Measurements from ENCODE around the gene DRAM1. TPM values are rescaled to one million over a fixed set of nuclear protein-coding genes. Genes with fewer than 3 reads are reported as not detected.

Gene DRAM1
- total RNA-seq, 1 donor from 2014 or later = 17.4 TPM

DNA sequence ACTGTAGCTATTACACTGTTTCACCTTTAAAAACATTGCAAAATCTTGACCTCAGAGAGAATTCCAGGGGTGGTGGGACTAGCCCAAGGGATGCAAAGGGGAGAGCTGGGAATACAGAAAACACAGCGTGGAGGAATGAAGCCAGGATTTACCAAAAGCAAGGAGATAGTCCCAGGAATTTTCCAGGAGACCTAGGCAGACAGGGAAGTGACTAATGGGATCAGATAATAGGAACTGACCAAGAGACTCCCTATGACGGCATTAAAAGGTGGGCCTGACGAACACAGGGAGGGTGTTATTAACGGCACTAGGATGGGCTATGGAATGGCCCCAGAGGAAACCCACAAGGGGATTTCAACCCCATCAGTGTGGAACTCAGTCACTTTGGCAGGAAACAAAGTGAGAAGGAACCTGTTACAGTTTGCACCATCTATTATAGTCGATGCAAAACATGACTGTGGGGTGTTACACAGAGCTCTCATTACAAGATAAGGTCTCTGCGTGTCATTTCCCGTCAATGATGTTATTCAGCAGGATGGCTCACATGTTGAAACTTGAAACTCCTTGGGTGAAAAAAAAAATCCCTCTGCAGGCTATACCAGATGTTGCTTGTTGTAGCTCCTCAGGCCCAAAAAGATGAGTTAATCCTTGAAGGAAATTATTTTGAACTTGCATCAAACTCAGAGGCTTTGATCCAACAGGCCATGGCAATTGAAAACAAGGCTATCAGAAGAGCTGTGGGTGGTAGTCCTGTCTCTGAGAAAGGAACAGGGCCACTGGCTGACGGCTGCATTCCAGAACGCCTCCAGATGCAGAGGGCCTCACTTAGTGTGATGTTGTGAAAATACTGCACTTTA is 58.7 kb downstream of the DRAM1 start:
- no peak for DNase-seq (ENCODE audit: low spot score in 2 of 2, unreplicated experiment in 2 of 2)
- Mint-ChIP-seq H3K4me3 (no peak overlapping the region), H3K9me3 (no peaks in the 10 kb centered on the region), H3K36me3 (no peaks in the 10 kb centered on the region), H3K27ac (peak overlapping the region; percentile 23), H3K27me3 (ENCODE audit: low read depth) (peaks cover 4% of the 10 kb centered on the region), H3K4me1 (peaks cover 29% of the 10 kb centered on the region)
- no peak for TF ChIP-seq CTCF (IDR thresholded peaks at IDR 0.05; ENCODE audit: unreplicated experiment)

GRCh38 chr12:101939306-101939705 is 61.9 kb downstream of the DRAM1 start:
- DNase-seq (ENCODE audit: low spot score in 2 of 2, unreplicated experiment in 2 of 2) = no peak
- Mint-ChIP-seq H3K4me3 (no peak overlapping the region), H3K27ac (peak overlapping the region; percentile 84), H3K9me3 (no peaks in the 10 kb centered on the region), H3K27me3 (ENCODE audit: low read depth) (peaks cover 2% of the 10 kb centered on the region), H3K4me1 (peaks cover 33% of the 10 kb centered on the region), H3K36me3 (no peaks in the 10 kb centered on the region)
- no peak for TF ChIP-seq CTCF (IDR thresholded peaks at IDR 0.05; ENCODE audit: unreplicated experiment)

DNA sequence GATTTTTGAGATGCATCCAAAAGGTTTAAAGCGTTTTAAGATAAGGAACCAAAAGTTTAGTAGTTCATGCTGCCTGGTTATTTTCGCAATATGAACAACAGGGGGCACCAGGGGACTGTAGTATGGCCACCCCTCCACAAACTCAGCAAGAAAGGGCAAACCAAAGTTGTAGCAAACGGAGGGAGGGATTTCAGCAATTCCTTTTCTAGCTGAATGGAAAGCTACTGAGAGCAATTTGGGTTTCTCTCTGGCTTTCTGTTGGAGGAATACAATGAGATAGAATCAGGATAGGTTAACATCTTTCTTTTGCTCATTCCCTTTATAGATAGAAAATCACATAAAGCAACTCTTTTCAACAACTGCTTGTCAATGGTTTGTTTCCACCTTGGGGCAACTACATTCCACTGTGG is 62.5 kb downstream of the DRAM1 start:
- peak; percentile 56 for TF ChIP-seq CTCF (IDR thresholded peaks at IDR 0.05; ENCODE audit: unreplicated experiment)

DNA sequence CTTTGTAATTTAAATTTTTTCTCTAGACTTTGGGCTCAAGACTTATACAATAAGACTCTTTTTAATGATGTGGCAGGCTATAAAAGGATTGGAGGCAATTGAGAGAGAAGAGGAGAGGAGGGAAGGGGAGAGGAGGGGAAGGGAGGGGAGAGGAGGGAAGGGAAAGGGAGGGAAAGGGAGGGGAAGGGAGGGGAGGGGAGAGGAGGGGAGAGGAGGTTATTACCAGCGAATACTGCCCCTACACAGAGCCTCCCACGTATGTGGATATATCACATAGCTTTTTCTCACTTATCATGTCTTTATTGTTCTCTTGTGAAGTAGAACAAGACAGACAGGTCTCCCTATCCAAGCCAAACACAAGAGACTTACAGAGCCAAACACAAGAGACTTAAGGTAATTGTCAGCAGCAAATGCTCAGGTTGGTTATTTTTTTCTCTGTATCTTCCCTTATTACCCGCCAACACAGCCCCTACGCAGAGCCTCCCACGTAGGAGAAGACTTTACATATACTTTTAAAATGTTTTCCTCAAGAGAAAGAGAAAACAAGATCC is 63.1 kb downstream of the DRAM1 start:
- Mint-ChIP-seq H3K27me3 (ENCODE audit: low read depth) (no peaks in the 10 kb centered on the region), H3K36me3 (no peaks in the 10 kb centered on the region), H3K9me3 (no peaks in the 10 kb centered on the region), H3K4me1 (peaks cover 36% of the 10 kb centered on the region), H3K27ac (peak overlapping the region; percentile 86), H3K4me3 (no peak overlapping the region)
- TF ChIP-seq CTCF (IDR thresholded peaks at IDR 0.05; ENCODE audit: unreplicated experiment) = no peak
- no peak for DNase-seq (ENCODE audit: low spot score in 2 of 2, unreplicated experiment in 2 of 2)

More for the DNA sequence above, 62.5 kb downstream of the DRAM1 start:
- DNase-seq (ENCODE audit: low spot score in 2 of 2, unreplicated experiment in 2 of 2) = peak in 1 of 2 experiments; percentile 59
- H3K27ac Mint-ChIP-seq = peak overlapping the region; percentile 84
- H3K9me3 Mint-ChIP-seq = no peaks in the 10 kb centered on the region
- H3K27me3 Mint-ChIP-seq (ENCODE audit: low read depth) = peaks cover 2% of the 10 kb centered on the region
- no peak overlapping the region for H3K4me3 Mint-ChIP-seq
- H3K4me1 Mint-ChIP-seq = peaks cover 33% of the 10 kb centered on the region
- no peaks in the 10 kb centered on the region for H3K36me3 Mint-ChIP-seq

DNA sequence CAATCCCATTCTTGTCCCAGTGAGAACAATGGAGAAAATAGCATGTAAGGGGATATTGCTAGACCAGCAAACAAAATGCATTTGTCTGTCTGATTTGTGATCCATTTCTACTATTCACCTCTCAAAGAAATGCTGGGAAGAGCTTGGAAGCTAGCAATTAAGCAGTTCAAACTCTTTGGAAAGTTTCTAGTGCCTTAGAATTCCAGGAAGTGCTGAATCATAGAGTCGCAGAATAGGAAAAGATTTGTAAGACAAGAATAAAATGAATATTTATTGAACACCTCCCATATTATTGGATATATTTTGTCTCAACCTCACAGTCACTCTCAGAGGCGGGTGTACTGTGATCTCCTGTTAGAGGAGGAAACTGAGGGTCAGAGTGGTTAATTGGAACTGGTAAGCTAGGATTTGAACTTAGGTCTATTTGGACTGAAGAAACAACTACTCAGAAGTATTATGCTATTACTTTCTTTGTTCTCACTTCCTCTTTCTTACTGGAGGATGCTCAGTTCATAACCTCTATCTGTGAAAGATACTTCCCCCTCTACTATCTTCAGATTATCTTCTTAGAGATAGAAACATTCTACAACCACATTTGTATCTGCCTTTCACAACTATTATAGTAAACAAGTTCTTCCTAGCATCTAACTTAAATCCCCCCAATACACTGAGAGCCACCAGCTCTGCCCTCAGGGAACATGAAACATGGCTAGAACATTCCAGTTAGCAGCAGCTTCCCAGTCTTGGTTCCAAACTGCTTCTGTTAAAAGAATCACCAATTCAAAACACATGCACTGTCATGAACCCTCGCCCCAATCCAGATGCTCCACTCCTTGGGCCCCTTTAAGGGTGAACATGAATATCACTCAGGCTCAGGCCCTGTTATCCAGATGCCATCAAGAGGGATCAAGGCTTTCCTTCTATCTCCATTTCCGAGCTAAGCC is 64.2 kb downstream of the DRAM1 start:
- no peaks in the 10 kb centered on the region for H3K27me3 Mint-ChIP-seq (ENCODE audit: low read depth)
- DNase-seq (ENCODE audit: low spot score in 2 of 2, unreplicated experiment in 2 of 2) = no peak
- H3K4me3 Mint-ChIP-seq = no peak overlapping the region
- peaks cover 39% of the 10 kb centered on the region for H3K4me1 Mint-ChIP-seq
- no peak overlapping the region for H3K27ac Mint-ChIP-seq
- no peaks in the 10 kb centered on the region for H3K9me3 Mint-ChIP-seq
- TF ChIP-seq CTCF (IDR thresholded peaks at IDR 0.05; ENCODE audit: unreplicated experiment) = no peak
- H3K36me3 Mint-ChIP-seq = no peaks in the 10 kb centered on the region
